Measurements from ENCODE around the gene HAUS5. TPM values are rescaled to one million over a fixed set of nuclear protein-coding genes. Genes with fewer than 3 reads are reported as not detected.

The HAUS5 gene
- total RNA-seq, 1 donor from 2014 or later, result 10.8 TPM

DNA sequence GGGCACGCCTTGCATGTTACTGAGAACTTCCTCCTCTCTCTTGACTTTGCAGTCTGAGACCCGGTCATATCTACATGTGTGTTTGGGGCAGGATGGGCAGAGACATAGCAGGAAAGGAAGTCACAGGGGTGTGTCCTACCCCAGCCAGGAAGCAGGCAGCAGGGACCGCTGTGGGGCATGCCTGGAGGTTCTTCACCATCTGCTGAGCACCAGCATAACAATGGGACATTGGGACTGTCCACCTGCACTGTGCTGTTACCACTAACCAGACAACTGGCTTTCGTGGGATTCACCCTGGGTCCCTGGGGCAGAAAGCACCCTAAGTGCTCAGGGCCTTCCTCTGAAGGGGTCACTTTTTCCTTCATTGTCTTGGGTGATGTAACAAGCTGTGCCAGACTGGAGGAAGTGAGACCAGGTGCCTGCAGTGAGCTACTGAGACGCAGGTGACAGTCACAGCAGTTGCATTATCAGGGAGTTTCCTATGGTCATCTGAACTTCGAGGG, 2.6 kb upstream of the HAUS5 start:
- no peak for DNase-seq

DNA sequence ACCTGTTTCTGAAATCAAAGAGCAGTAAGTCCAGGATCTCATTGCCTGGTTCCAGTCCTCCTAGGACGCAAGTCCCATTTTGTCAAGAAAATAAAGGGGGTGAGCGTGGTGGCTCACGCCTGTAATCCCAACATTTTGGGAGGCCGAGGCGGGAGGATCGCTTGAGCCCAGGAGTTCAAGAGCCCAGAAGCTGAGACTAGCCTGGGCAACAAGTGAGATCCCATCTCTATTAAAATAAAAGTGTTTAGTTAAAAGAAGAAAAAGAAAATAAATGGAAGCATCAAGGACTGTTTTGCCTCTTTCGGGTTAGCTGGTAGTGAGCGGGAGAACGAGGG, 344 bp upstream of the HAUS5 start:
- DNase-seq, result no peak

DNA sequence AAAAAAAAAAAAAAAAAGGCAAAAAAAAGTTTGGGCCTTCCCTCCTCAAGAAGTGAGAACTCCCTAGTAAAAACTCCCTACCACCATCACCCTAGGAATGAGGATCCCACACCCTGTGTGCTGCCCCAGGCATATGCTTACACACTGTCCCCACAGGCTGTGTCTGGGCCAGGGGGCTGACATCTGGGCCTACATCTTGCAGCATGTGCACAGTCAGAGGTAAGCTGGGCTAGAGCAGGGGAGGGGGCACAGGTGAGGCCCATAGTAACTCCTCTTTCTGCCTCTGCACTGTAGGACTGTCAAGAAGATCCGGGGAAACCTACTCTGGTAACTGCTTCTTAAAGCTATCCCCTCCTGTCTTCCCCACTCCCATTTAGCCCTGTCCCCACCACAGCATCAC, 1.0 kb downstream of the HAUS5 start:
- DNase-seq, result no peak

DNA sequence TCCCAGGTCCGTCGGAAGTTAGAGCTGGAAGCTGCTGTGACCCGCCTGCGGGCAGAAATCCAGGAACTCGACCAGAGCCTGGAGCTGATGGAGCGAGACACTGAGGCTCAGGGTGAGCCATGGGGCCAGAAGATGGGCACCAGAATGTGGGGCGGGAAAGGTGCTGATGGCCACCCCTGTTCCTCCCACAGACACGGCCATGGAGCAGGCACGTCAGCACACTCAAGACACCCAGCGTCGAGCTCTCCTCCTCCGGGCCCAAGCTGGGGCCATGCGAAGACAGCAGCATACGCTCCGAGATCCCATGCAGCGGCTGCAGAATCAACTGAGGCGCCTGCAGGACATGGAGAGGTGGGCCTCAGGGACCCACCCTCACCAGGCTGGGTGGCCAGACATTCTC, 2.5 kb downstream of the HAUS5 start:
- no peak for DNase-seq

DNA sequence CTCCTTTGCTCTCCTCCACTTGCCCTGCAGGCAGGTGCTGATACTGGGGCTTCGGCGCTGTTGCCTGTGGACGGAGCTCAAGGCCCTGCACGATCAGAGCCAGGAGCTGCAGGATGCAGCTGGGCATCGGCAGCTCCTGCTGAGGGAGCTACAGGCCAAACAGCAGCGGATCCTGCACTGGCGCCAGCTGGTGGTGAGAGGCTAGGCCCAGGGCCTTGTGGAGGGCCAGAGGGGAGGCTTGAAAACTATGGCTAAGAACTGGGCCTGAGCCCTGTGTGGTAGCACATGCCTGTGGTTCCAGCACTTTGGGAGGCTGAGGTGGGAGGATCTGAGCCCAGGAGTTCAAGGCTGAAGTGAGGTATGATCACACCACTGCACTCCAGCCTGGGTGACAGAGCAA, 6.3 kb downstream of the HAUS5 start:
- no peak for DNase-seq

DNA sequence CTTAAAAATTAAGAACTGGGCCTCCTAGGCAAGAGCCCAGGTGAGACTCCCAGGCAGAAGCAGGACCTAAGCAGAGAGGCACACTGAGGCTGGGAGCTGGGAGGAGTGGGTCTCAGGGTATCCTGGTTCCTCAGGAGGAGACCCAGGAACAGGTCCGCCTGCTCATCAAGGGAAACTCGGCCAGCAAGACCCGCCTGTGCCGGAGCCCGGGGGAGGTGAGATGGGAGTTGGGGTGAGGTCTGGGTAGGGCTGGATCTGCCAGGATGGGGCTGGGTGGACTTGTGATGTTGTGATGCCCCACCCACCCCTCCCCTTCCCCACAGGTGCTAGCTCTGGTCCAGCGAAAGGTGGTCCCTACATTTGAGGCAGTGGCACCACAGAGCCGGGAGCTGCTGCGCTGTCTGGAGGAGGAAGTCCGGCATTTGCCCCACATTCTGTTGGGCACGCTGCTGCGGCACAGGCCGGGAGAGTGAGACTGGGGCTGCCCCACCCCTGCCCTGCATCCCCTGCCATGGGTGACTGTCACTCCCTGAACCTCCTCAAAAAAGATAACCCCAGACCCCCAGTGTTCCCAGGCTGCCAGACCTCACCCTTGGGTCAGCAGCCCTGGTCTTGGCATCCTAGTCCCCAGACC, 6.9 kb downstream of the HAUS5 start:
- DNase-seq, result no peak

DNA sequence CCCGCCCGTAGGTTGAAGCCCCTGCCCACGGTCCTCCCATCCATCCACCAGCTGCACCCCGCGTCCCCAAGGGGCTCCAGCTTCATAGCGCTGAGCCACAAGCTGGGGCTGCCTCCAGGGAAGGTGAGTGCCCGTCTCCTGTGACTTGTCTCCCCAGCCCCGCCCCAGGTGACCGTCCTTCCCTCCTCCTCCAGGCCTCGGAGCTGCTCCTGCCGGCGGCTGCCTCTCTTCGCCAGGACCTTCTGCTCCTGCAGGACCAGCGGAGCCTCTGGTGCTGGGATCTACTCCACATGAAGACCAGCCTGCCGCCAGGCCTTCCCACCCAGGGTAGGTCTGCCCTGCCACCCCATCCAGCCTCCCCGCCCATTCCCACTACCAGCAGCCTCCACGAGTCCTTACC, 7.5 kb downstream of the HAUS5 start:
- DNase-seq, result no peak

DNA sequence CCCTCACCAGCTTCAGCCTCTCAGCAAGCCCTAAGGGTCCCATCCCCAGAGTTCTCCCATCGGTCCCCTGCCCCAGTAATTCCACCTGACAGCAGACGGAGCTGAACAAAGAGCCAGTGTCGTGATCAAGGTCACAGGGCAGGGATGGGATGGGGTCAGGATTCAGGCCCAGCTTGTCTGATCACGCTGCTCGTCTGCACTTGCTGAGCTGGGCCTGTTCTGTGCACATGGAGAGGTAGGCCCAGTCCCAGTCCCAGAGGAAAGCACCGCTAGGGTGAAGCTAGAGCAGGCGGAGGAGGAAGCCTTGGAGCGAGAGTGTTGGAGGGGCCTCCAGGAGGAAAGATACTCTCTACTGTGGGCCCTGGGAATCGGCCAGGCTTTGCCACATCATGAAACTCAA, 9.2 kb downstream of the HAUS5 start:
- no peak for DNase-seq

DNA sequence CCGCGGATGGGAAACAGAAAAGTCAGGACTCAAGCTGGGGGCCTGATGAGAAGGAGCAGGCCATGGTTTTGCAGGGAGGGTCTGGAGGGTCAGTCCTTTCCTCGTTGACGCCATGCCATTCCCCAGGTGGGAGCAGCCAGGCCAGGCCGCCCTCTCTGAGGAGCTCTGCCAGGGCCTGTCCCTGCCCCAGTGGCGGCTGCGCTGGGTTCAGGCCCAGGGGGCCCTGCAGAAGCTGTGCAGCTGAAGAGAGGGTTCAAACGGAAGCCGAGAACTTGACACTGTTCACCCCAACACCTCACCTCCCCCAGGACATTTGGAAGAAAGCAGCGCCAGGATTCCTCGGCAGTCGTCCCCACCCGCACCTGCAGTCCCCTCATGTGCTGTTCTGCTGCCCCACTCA, 10.2 kb downstream of the HAUS5 start:
- DNase-seq, result no peak

DNA sequence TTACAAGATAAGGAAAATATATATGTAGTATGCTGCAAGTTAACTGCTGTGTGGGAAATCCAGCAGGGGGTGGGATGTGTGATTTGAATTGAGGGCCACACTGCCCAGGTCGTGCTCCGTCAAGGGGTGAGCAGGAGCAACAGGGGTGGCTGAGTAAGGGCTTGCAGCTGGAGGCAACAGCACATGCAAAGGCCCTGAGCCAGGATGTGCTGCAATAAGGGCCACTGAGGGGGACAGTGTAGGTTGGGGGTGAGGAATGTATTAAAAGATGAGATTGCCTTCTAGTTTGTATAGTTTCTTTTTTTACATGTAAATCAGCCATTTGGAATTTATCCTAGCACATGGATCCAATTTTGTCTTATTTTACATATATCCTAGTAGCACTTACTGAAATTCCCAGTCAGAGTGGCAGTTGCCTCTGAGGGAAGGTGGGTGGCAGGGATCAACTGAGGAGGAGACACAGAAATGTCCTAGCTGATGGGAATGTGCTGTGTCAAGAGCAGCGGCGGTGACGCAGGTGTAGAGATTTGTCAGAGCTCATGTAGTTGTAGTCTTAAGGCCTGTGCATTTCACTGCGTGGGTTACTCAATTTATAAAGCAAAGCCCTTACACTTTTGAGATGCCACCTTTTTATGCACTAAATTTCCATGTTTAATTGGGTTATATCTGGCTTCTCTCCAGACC, 10.9 kb downstream of the HAUS5 start:
- no peak for DNase-seq

DNA sequence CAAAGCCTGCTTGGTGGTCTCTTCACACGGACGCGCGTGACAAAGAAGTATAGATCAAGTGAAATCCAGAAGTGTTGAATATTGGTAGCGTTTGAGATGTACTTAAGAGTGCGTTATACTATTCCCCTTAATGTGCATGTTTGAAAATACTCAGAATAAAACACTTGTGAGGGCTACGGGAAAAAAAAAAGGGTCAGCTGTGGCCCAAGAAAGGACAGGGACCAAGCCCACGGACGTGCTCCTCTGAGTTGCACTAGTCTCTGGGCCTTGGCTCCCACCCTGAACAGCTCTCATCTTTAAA, 15.7 kb downstream of the HAUS5 start:
- DNase-seq, result no peak

DNA sequence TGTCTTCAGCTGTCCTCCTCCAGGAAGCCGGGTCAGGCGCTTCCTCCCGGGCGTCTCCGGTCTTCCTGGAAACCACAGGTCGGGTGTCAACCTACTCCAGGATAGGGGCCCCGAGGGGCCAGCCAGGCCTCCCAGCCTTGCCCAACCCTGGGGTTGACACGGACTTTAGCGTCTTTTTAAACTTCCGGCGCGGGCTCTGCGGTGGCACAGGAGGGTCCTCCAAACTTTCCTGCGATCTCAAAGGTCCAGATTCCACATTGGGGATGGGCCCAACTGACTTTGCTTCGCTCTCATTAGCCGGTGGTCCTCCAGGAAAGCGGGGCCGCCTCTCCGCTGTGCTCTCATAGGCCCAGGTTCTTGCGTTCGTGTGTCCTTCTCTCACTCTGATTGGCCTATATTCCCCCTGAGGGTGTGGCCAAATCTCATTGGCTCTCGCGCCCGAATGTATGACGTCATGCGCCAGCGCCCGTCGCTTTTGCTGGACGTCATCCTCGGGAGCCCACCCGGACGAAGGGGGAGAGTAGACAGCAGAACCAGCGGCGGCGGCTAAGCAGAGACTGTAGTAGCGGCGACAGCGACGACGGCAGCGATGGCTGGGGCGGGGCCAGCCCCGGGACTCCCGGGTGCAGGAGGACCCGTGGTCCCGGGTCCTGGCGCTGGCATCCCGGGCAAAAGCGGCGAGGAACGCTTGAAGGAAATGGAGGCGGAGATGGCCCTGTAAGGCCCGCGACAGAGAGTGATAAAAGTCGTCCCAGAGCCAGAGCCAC, 16.2 kb downstream of the HAUS5 start, which contains the start of gene RBM42:
RBM42 (plus strand) TSS at position 472 of the 767 bp plus-strand sequence; CDS start at position 590, 118 bp downstream.
- DNase-seq, result peak; percentile 100

DNA sequence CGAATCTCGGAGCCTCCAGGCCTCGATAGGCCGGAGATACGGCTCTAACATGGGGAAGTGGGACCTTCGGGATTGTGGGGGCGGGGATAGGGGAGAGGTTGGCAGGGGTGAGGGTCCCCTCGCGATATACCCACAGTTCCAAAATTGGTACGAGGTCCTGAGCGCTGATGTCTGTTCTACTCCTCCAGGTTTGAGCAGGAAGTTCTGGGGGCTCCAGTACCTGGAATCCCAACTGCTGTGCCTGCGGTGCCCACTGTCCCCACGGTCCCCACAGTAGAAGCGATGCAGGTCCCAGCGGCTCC, 16.7 kb downstream of the HAUS5 start:
- DNase-seq, result no peak

DNA sequence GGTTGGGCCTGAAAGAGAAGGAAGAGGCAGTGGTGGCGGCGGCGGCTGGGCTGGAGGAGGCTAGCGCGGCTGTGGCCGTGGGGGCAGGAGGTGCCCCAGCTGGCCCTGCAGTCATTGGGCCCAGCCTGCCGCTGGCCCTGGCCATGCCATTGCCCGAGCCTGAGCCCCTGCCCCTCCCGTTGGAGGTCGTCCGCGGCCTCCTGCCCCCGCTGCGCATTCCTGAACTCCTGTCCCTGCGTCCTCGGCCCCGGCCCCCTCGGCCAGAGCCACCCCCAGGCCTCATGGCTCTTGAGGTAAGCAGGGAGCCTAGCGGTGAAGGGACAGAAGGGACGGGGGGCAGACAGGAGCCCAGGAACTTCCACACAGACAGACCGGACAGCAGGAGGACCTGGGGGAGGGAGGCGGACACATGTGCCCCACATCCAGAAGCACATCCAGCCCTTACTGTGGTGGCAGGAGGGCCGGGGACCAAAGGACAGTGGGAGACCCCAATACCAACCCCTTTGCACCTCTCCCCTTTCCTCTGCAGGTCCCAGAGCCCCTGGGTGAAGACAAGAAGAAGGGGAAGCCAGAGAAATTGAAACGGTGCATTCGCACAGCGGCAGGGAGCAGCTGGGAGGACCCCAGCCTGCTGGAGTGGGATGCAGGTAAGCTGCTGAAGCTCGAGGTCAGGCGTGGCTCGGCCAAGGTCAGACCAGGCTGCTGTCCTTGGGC, 21.3 kb downstream of the HAUS5 start:
- DNase-seq, result no peak

DNA sequence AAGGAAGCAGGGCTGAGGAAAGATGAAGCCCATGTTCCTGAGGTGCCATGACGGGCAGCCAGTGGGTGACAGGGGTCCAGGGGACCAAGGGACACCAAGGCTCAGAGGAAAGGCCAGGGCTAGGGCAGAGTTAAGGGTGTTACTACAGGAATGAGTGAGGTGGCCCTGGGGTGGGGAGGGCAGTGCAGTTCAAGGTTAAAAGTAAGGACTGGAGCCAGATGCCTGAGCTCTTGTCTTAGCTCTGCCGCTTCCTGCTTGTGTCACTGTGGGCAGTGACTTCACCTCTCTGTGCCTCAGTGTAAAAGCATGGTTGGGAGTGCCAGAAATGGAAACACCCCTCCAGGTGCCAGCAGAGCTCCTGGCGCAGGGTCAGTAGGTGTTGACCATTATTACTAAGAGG, 24.1 kb downstream of the HAUS5 start:
- no peak for DNase-seq

DNA sequence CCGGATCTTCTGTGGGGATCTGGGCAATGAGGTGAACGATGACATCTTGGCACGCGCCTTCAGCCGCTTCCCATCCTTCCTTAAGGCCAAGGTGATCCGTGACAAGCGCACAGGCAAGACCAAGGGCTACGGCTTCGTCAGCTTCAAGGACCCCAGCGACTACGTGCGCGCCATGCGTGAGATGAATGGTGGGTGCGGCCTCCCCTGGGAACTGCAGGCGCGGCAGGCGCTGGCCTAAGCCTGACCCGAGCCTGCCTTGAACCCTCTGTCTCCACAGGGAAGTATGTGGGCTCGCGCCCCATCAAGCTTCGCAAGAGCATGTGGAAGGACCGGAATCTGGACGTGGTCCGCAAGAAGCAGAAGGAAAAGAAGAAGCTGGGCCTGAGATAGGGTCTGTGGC, 24.6 kb downstream of the HAUS5 start:
- DNase-seq, result no peak

DNA sequence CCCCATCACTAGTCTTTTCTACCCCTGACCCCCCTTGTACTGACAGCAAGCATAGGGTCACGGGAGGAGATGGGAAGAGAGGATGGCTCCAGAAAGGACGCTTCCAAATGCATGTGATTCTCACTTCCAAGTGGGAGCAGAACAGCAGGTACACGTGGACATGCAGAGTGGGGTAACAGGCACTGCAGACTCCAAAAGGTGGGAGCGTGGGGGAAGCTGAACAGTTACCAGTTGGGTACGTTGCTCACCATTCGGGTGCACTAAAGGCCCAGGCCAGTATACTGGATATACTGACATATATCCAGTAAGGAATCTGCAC, 26.7 kb downstream of the HAUS5 start:
- DNase-seq, result no peak

DNA sequence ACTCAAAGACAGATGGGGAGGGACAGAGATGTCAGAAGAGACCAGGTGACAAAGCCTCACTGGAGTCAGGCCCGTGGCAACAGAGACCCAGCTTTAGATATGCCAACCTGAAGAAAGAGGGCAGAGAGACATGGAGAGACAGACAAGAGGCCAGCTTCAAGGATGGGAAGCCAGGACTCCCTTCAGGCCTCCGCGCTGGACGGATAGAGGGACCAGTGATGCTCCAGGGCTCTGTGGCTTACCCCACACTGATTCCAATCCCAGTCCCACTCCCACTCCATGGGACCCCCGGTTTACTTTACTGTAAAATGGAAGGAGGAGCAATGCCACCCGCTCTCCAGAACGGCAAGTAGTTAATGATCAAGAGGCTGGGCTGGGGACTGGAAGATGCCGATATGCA, 27.3 kb downstream of the HAUS5 start:
- no peak for DNase-seq

DNA sequence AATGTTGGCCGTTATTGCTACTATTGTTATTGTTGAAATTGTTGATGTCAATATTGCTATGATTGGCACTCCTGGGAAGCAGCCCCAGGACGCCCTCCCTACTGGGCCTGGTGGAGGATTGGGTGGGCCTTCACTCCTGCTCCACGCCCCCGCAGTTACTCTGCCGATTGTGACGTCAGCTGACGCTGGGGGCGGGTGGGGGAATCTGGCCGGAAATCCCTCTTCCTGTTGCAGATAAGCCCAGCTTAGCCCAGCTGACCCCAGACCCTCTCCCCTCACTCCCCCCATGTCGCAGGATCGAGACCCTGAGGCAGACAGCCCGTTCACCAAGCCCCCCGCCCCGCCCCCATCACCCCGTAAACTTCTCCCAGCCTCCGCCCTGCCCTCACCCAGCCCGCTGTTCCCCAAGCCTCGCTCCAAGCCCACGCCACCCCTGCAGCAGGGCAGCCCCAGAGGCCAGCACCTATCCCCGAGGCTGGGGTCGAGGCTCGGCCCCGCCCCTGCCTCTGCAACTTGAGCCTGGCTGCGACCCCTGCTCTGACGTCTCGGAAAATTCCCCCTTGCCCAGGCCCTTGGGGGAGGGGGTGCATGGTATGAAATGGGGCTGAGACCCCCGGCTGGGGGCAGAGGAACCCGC, 29.1 kb downstream of the HAUS5 start, which contains the start of gene ETV2:
ETV2 (plus strand) TSS at position 231 of the 637 bp plus-strand sequence. CDS start 716 bp downstream, outside the sequence.
- peak; percentile 34 for DNase-seq

DNA sequence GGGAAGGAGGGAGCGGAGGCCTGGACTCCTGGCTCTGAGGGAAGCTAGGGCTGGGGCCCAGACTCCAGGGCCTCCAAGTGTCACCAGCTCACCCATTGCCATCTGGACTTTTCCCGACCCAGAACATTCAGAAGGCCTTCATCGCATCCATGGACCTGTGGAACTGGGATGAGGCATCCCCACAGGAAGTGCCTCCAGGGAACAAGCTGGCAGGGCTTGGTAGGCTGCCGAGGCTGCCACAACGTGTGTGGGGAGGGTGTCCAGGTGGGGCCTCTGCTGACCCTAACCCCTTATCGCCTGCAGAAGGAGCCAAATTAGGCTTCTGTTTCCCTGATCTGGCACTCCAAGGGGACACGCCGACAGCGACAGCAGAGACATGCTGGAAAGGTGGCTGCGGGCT, 29.8 kb downstream of the HAUS5 start:
- DNase-seq, result no peak

DNA sequence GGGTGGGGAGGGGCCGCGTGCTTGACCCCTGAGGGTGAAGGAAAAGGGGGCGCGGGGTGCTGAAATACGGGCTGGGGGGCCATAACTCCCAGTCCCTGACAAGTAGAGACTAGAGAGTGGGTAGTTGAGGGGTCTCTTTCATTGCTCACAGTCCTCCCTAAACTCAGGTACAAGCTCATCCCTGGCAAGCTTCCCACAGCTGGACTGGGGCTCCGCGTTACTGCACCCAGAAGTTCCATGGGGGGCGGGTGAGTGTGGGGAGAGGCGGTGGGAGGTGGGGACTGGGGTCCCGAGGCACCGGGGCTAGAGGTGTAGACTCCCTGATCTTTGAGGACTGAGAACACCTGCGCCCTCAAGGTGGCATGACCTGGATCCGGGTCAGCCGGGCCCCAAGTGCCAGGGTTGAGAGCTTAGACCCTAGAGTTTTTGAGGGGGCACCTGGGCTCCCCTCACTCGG, 30.3 kb downstream of the HAUS5 start:
- DNase-seq, result no peak
